ENCODE results near the gene RXYLT1.

- TF ChIP-seq CTCF (IDR thresholded peaks at IDR 0.05; ENCODE audit: low read depth, low read length, poor library complexity, severe bottlenecking): no peak
- no peak for TF ChIP-seq EZH2phosphoT487 (IDR thresholded peaks at IDR 0.05; ENCODE audit: borderline replicate concordance, low read length)
These were observed 2.4 kb upstream of the RXYLT1 start for GRCh38 chr12:63777340-63777739.

All from DOHH2 (cell line).